HG02571 (cell line): ENCODE measurements around the gene RRAD.
"Not testable (repeated sequence)": the region's sequence is repeated elsewhere in the genome, so short reads cannot be mapped to it uniquely, and the experiment has no call there.

ENCODE experiments used
- ATAC-seq: cut with Tn5 transposase; IDR thresholded peaks from one replicate; pipeline ENCODE4 v1.9.1; 2021; ENCODE audit warnings: mild to moderate bottlenecking, moderate library complexity; ENCODE audit not compliant: unreplicated experiment

RRAD gene

DNA sequence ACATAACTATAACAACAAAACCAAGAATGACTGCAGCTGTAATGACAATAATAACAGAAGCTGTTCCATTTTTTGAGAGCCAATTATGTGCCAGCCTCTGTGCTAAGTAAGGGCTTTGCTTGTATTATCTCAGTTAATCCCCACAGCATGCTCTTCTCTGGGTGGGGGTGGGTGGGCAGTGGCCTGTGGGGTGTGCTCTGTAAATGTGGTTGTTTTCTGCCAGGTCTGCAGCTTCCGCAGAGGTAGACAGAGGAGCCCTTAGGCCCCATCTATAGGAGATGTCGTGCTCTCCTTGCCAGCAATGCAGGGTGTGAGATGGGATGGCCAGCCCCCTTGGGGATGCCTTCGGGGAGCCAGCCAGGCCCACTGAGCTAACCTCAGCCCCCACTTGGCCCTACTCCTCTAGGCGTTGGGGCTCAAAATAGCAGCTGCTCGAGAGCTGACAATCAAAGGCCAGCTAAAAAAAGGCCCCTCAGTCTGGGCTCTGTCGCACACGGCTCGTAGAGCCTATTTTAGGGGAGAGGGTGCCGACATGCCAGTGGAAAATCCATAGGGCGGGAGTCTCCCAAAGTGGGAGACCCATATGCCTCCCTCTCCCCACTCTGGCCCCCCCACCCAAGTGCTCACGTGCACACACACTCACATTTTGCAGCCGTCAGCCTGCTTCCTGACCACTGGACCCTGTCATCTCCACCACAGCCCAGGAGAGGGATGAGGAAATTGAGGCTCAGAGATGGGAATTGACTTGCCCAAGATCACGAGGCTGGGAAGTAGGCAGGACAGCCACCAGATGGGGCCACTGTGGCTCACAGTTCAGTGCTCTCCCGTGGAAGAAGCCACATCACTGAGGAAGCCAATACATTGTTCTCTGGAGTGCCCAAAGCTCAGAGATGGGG lies 22.4 kb downstream of the RRAD start:
- no peak for ATAC-seq

DNA sequence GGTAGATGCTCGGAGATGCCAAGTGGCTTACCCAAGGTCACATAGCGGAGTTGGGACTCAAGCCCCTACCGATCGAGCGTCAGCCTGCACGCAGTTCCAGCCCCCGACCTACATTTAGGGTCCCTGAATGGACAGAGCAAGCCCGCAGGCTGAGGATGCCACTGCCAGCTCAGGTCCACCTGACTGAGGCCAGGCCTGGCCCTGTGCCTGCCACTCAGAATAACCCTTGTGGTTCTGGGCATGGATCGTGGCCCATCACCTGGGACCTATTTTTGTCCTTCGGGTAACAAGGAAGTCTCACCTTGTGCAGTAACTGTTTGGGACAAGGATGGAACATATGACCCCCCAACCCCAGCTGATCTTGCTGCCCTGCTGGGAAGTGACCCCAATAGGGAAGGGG lies 23.7 kb downstream of the RRAD start:
- no peak for ATAC-seq

DNA sequence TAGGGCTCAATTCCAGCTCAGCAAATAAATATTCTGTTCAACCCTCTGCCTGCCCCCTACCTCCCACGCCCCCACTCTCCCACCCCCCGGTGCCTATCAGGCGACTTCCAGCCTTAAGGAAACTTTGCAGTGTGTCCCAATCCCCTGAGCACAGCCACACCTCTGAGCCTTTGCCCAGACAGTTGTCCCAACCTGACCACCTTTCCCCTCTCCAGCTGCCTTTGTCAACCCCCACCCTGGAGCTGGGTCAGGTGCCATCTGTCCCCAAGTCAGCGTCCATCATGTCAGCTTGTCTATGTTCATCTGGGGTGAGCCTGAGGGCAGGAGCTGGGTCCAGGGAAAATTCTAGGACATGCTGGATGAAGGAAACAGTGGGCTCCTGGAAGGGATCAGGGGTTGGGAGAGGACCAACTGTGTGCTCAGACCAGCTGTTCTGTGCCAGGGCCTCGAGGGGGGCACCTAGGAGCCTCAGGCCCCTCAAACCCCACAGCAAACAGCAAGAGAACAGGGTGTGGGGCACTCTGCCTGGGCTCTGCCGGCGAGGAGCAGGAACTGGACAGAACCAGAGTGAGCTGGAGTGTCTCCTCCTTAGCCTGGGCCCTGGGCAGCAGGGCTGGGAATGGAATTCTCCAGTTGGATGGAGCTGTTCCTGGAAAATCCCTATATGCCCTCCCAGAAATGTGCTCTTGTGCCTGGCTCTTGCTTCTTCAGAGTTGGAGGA lies 24.5 kb downstream of the RRAD start:
- ATAC-seq, result no peak

DNA sequence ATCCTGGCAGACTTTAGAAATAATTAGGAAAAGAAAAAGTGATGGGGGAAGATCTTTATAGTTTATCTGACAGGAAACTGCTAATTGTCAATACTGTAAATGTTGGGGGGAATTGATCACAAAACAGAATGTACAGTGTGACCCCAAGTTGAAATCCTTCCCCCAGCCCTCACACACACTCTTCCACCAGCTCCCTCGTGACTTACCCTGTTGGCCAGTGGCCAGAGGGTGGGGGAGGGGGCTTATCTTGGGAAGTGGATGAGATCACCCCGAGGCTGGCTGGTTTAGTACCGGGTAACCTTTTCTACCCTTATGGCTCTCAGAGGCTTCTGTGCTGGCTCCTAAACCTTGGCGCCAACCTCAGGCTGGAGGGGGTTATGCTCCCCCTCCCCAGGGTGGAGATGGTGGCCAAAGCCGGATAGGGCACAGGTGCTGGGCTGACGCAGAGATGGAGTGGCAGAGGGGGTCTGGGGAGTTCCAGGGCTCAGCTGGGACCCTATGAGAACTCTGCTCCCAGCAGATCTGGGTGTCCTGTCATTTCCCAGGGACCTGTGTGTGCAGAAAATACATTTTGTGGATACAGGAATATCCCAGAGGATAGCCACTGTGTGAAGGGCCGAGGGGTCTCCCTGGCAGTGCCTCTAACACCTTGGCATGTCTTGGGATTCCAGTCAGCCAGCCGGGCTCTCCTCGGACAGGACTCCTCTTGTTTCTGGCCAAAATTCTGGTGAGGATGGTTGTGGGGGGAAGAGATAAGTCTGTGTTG lies 25.2 kb downstream of the RRAD start:
- no peak for ATAC-seq

DNA sequence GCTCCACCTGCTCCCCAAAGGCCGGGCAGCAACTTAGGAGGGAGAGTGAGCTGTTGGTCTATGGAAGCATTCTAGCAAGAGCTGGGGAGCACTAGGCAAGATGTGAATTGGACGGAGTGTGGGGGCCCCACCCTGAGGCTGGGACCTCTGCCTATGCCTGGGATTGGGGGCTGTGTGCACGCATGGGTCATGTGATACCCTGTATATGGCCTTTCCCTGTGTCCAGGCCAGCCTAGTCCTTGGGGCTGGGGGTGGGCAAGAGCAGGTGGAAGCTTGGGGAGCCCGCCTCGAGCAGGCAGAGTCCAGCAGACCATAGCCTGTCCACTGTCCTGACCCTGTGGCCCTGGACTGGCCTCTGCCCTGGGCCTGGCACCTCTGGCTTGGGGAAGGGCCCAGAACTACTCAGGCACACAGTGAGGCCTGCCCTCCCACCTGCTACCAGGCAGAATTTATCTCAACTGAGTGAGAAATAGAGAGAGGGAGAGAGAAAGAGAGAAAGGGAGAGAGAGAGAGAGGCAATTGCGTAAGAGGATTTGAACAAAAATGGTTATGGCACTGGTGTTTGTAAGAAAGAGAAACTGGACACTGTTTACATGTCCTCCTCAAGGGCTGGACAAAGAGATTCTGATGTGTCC lies 25.9 kb downstream of the RRAD start:
- ATAC-seq, result no peak

DNA sequence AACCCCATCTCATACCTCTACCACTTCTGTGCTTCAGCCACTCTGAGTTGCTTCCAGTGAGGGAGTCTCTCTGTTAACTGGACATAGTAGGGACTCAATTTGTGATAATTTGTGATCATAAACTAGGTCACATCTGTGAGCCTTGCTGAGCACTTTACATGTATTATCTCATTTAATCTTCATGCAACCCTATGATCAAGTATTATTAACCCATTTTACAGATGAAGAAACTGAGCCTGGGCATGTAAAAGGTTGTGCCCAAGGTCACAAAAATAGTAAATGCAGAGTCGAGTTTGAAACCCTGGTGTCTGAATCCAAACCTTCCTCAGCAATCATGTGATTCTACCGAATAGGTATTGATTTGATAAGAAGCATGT lies 26.4 kb downstream of the RRAD start:
- no peak for ATAC-seq

DNA sequence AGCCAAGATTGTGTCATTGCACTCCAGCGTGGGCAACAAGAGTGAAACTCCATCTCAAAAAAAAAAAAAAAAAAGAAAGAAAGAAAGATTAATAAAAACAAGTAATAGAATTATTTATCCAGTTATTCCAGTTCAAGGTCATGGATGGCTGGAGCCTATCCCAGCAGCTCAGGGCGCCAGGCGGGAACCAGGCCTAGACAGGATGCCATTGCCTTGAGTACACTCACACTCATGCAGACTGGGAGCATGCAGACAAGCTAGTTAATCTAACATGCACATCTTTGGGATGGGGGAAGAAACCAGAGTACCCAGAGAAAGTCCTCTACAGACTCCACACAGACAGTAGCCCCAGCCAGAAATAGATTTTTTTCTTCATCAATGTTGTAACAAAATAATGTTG lies 27.1 kb downstream of the RRAD start:
- no peak for ATAC-seq

DNA sequence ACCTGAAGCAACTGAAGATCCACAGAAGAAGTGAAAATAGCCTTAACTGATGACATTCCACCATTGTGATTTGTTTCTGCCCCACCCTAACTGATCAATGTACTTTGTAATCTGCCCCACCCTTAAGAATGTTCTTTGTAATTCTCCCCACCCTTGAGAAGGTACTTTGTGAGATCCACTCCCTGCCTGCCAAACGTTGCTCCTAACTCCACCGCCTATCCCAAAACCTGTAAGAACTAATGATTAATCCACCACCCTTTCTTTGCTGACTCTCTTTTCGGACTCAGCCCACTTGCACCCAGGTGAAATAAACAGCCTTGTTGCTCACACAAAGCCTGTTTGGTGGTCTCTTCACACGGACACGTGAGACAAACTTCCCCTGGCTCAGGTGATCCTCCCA lies 28.7 kb downstream of the RRAD start:
- not testable (repeated sequence) for ATAC-seq

DNA sequence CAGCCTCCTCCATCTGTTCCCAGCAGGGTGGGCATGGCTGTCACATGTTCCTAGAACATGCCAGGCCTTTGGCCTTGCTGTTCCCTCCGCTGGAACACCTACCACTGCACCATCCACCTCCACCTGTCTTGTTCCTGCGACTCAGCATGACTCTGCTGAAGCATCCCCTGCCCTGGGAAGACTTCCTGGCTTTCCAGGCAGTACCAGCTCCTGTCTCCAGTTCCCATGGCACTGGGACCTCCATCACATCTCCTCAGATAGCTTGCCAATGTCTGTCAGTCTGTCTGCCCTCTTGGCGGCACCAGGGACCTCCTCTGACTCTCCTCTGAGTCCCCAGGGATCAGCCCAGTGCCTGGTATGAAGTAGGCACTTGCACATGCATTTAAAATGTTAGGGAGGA lies 29.3 kb downstream of the RRAD start:
- ATAC-seq, result no peak

DNA sequence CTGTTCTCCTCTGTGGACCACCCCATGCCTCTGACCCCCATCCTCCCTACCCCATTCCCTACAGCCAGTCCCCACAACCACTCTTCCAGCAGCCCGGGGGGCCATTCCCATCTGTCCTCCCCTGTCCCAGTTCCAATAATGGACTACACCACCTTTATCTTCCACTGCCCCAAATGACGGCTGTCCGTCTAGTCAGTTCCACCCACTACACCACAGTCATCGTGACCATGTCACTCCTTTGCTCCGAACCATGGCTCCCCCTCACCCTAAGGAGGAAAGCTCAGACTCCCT lies 29.7 kb downstream of the RRAD start:
- ATAC-seq, result no peak

DNA sequence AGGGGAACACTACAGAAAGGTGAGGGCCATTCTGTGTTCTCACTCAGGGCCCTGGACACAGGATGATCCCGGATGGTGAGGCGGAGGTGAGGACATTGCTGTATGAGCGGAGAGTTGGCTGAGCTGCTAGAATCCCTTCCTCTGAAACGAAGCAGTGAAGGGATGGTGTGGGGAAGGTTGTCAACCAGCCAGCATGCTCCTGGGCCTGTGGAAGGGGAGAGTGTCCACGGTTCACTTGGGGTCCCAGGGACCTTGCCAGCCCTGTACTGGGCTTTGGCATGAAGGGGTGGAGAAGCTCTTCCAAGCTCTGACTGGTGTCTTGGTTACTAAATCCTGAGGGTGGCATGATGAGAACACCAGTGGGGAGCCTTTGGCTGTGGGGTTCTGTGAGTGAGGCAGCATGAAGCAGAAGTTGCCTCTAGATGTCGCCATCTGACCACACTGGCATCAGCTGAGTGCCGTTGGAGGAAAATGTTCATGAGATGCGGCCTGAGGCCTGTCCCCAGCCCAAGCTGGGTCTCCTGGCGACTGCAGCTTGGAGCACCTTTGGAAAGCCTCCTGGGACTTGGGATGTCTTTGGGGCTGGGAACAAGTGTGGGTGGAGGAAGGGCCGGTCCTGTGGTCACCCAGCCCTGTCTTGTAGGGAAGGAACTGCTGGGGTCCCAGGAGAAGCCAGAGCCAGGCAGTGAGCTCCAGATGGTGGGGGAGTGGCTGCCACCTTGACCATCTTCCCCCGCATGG lies 30.2 kb downstream of the RRAD start:
- ATAC-seq, result no peak

DNA sequence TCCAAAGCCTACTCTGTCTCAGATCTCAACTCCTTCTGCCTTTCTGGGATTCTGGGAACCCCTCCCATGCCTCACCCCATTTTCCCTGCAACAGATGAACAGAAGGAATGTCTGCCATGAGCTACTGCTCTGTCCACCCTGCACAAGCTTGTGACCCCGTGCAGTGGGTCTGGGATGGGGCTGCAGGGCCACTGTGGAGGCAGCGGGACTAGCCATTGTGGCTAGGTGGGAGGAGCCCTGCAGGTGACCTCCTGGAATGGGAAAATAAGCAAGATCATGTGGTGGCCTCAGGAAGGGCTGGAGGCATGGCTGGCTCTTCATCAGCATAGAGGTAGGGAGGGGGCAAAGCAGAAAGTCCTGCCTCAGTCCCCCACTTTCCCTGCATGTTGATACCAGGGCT lies 31.3 kb downstream of the RRAD start:
- no peak for ATAC-seq

DNA sequence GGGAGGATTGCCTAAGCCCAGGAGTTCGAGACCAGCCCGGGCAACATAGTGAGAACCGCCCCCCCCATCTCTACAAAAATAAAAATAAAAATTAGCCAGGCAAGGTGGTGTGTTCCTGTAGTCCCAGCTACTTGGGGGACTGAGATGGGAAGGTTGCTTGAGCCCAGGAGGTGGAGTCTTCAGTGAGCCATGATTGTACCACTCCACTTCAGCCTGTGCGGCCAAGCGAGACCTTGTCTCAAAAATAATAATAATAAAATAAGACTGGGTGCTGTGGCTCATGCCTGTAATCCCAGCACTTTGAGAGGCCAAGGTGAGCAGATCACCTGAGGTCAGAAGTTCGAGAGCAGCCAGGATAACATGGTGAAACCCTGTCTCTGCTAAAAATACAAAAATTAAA lies 33.5 kb downstream of the RRAD start:
- no peak for ATAC-seq

DNA sequence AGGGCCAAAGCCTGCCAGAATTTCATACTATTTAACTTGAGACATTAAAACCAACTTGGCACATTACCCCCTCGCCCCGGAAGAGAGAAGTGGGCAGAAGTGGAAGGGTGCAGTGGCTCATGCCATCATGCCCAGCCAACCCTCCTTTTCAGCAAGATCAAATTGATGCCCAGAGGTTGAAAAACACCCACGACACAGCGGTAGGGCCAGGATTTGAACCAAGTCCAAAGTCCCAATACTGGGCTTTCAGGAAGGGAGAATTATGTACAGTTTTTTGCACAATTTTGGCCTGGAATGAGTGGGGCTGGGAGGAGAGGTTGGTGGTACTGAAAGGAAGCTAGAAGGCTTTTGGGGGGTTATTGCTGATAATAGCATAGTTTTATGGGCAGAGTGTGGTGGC lies 34.0 kb downstream of the RRAD start:
- no peak for ATAC-seq

DNA sequence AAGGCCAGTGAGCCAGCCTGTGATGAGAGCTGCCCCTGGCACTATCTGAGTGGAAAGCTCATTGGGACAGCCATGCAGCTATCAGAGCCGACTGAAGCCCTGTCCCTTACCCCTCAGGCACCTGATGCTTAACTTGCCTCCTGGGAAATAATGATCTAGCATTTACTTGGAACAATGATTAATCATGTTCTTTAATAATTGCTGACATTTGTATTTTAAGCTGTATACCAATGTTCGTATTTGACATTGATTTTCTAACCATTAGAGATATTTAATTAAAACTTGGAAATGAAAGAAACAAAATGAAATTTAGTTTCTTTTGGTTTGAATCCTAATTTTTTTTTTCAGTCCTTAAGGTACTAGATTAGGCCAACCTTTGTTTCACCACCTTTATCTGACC lies 34.5 kb downstream of the RRAD start:
- ATAC-seq, result no peak

DNA sequence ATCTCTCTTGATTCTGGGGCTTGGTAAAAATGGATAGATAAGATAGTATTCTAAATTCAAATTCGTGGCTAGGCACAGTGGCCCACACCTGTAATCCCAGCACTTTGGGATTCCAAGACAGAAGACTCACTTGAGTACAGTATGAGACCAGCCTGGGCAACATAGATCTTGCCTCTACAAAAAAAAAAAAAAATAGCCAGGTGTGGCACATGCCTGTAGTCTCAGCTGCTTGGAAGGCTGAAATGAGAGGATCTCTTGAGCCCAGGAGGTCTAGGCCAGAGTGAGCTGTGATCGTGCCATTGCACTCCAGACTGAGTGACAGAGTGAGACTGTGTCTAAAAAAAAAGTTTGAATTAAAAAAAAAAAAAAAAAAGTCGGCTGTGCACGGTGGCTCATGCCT lies 35.7 kb downstream of the RRAD start:
- no peak for ATAC-seq

DNA sequence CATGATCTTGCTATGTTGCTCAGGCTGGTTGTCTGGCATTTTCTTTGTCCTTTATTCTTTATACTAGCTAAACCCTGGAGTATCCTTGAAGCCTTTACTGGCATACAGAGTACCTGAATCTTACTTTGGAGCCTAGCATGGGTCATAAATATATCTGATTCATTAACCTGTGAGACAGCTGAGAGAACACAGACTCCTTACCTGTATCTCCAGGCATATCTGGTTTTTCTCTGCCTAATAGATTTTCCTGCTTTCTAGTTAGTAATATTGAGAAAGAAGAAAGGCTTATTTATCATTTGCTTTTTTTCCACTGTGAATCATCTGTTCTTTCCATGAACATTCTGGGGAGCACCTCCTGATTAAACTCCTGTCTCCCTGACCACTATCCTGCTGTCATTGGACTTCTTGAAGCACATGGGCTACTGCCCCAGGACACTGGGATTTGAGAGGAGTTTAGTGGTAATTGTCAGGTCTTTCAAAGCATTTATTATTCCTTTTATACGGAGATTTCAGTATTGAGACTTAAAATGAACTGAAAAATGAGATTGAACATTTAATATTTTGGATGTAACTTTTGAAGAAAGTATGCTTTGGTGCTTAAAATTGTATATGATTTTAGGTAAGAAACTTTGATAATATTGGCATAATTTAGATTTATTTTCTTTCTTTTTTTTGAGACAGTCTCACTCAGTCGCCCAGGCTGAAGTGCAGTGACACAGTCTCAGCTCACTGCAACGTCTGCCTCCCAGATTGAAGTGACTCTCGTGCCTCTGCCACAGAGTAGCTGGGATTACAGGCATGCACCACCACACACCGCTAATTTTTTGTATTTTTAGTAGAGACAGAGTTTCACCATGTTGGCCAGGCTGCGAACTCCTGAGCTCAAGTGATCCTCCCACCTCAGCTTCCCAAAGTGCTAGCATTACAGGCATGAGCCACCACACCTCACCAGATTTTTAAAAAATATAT lies 36.4 kb downstream of the RRAD start:
- no peak for ATAC-seq

DNA sequence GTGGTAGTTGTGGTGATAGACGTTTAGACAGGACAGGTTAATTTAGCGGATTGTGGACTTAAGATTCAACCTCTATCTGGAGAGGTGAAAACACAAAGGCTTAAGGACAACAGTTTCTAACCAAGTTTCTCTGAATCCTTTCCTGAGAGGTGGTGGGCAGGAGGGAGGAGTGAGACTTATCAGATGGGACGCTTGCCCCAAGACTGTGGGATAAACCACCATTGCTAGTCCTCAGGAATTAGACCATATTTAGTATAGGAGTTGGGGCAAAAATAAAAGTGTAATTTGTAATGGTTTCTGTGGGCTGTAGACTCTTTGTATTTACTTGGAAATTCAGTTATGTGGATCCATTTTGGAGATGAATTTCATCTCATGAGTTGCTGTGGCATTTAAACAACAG lies 38.4 kb downstream of the RRAD start:
- no peak for ATAC-seq

DNA sequence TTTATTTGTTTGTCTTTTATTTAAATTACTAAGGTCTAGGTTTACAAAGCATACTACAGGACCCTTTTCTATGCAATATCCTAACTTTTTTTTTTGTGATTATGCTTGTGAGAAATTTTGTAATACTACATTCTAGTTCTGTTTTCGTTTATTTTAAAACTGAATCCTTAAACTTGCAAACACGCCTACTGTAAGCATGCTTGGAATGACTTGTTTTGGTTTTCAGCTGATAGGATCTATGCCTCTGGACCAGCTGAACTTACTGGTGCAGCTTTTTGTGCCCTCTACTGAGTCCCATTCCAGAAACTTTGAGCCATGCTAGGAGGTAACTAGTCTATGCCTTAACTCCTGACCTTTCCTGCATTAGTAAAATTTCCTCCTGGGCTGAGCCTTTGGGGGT lies 39.0 kb downstream of the RRAD start:
- no peak for ATAC-seq

DNA sequence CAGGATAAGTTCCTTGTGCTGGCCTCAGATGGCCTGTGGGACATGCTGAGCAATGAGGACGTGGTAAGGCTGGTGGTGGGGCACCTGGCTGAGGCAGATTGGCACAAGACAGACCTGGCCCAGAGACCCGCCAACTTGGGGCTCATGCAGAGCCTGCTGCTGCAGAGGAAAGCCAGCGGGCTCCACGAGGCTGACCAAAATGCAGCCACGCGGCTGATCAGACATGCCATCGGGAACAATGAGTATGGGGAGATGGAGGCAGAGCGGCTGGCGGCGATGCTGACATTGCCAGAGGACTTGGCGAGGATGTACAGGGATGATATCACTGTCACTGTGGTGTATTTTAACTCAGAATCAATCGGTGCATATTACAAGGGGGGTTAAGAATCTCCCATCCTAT lies 39.8 kb downstream of the RRAD start:
- no peak for ATAC-seq
